Measurements from ENCODE around the gene DEGS1.

Gene DEGS1

GRCh38 chr1:224182866-224183590 lies at the start of gene DEGS1:
Gene DEGS1 (plus strand): TSS chr1:224183240. CDS start chr1:224183337, 97 bp downstream.
- H3K9ac ChIP-seq (ENCODE audit: insufficient read length, low read depth): peak within 1 kb of the TSS; percentile 99
- TF ChIP-seq SUZ12 (IDR thresholded peaks at IDR 0.05; ENCODE audit: extremely low read depth, insufficient read depth, insufficient read length): no peak
- TF ChIP-seq ZNF274 (IDR thresholded peaks at IDR 0.05; ENCODE audit: low read depth, low read length): no peak
- no peak for TF ChIP-seq YY1 (IDR thresholded peaks at IDR 0.05; ENCODE audit: insufficient read depth, insufficient read length)
- peak within 1 kb of the TSS; percentile 97 for H3K4me3 ChIP-seq (ENCODE audit: insufficient read length, low read depth)
- H3K27me3 ChIP-seq (ENCODE audit: insufficient read depth, insufficient read length): no peaks in the 10 kb centered on the region
- peaks cover 30% of the 10 kb centered on the region for H3K36me3 ChIP-seq (ENCODE audit: insufficient read depth, insufficient read length, low read length)
- H3K4me1 ChIP-seq (ENCODE audit: insufficient read depth, insufficient read length): peaks cover 9% of the 10 kb centered on the region
- peaks cover 8% of the 10 kb centered on the region; the same call in 1 of the 2 replicates for H3K9me3 ChIP-seq (ENCODE audit: insufficient read depth, low read length)
- peak; percentile 79 for DNase-seq (ENCODE audit: low read depth, low spot score)

- Histone ChIP-seq H3K4me1 (ENCODE audit: insufficient read depth, insufficient read length) (no peaks in the 10 kb centered on the region), H3K36me3 (ENCODE audit: insufficient read depth, insufficient read length, low read length) (peaks cover 69% of the 10 kb centered on the region), H3K27me3 (ENCODE audit: insufficient read depth, insufficient read length) (no peaks in the 10 kb centered on the region), H3K9me3 (ENCODE audit: insufficient read depth, low read length) (no peaks in the 10 kb centered on the region), H3K4me3 (ENCODE audit: insufficient read length, low read depth) (no peak overlapping the region), H3K9ac (ENCODE audit: insufficient read length, low read depth) (no peak overlapping the region)
- no peak for TF ChIP-seq SUZ12 (IDR thresholded peaks at IDR 0.05; ENCODE audit: extremely low read depth, insufficient read depth, insufficient read length)
- no peak for TF ChIP-seq ZNF274 (IDR thresholded peaks at IDR 0.05; ENCODE audit: low read depth, low read length)
- no peak for DNase-seq (ENCODE audit: low read depth, low spot score)
Measured at GRCh38 chr1:224133741-224134299, 49.2 kb upstream of the DEGS1 start.

GRCh38 chr1:224137518-224137917 lies 45.5 kb upstream of the DEGS1 start:
- DNase-seq (ENCODE audit: low read depth, low spot score): no peak
- Histone ChIP-seq H3K4me3 (ENCODE audit: insufficient read length, low read depth) (no peak overlapping the region), H3K36me3 (ENCODE audit: insufficient read depth, insufficient read length, low read length) (peaks cover 63% of the 10 kb centered on the region), H3K9me3 (ENCODE audit: insufficient read depth, low read length) (no peaks in the 10 kb centered on the region), H3K4me1 (ENCODE audit: insufficient read depth, insufficient read length) (no peaks in the 10 kb centered on the region), H3K27me3 (ENCODE audit: insufficient read depth, insufficient read length) (no peaks in the 10 kb centered on the region), H3K9ac (ENCODE audit: insufficient read length, low read depth) (no peak overlapping the region)
- no peak for TF ChIP-seq ZNF274 (IDR thresholded peaks at IDR 0.05; ENCODE audit: low read depth, low read length)
- no peak for TF ChIP-seq SUZ12 (IDR thresholded peaks at IDR 0.05; ENCODE audit: extremely low read depth, insufficient read depth, insufficient read length)
- TF ChIP-seq YY1 (IDR thresholded peaks at IDR 0.05; ENCODE audit: insufficient read depth, insufficient read length): no peak

- Histone ChIP-seq H3K4me1 (ENCODE audit: insufficient read depth, insufficient read length) (no peaks in the 10 kb centered on the region), H3K36me3 (ENCODE audit: insufficient read depth, insufficient read length, low read length) (peaks cover 59% of the 10 kb centered on the region), H3K9me3 (ENCODE audit: insufficient read depth, low read length) (no peaks in the 10 kb centered on the region), H3K9ac (ENCODE audit: insufficient read length, low read depth) (no peak overlapping the region), H3K4me3 (ENCODE audit: insufficient read length, low read depth) (no peak overlapping the region), H3K27me3 (ENCODE audit: insufficient read depth, insufficient read length) (no peaks in the 10 kb centered on the region)
- TF ChIP-seq ZNF274 (IDR thresholded peaks at IDR 0.05; ENCODE audit: low read depth, low read length) (no peak), SUZ12 (IDR thresholded peaks at IDR 0.05; ENCODE audit: extremely low read depth, insufficient read depth, insufficient read length) (no peak)
- DNase-seq (ENCODE audit: low read depth, low spot score): no peak
Measured at GRCh38 chr1:224138198-224138597, 44.8 kb upstream of the DEGS1 start.

- no peak for TF ChIP-seq YY1 (IDR thresholded peaks at IDR 0.05; ENCODE audit: insufficient read depth, insufficient read length)
- no peak for TF ChIP-seq SUZ12 (IDR thresholded peaks at IDR 0.05; ENCODE audit: extremely low read depth, insufficient read depth, insufficient read length)
- no peak for TF ChIP-seq ZNF274 (IDR thresholded peaks at IDR 0.05; ENCODE audit: low read depth, low read length)
- DNase-seq (ENCODE audit: low read depth, low spot score): no peak
- Histone ChIP-seq H3K9ac (ENCODE audit: insufficient read length, low read depth) (no peak overlapping the region), H3K27me3 (ENCODE audit: insufficient read depth, insufficient read length) (no peaks in the 10 kb centered on the region), H3K36me3 (ENCODE audit: insufficient read depth, insufficient read length, low read length) (peaks cover 37% of the 10 kb centered on the region), H3K4me1 (ENCODE audit: insufficient read depth, insufficient read length) (no peaks in the 10 kb centered on the region), H3K4me3 (ENCODE audit: insufficient read length, low read depth) (no peak overlapping the region), H3K9me3 (ENCODE audit: insufficient read depth, low read length) (no peaks in the 10 kb centered on the region)
Measured at GRCh38 chr1:224141693-224142092, 41.3 kb upstream of the DEGS1 start.

- TF ChIP-seq ZNF274 (IDR thresholded peaks at IDR 0.05; ENCODE audit: low read depth, low read length) (no peak), SUZ12 (IDR thresholded peaks at IDR 0.05; ENCODE audit: extremely low read depth, insufficient read depth, insufficient read length) (no peak), YY1 (IDR thresholded peaks at IDR 0.05; ENCODE audit: insufficient read depth, insufficient read length) (no peak)
Measured at GRCh38 chr1:224149709-224150108, 33.3 kb upstream of the DEGS1 start.

GRCh38 chr1:224151117-224151516 lies 31.9 kb upstream of the DEGS1 start:
- Histone ChIP-seq H3K4me1 (ENCODE audit: insufficient read depth, insufficient read length) (no peaks in the 10 kb centered on the region), H3K27me3 (ENCODE audit: insufficient read depth, insufficient read length) (no peaks in the 10 kb centered on the region), H3K9ac (ENCODE audit: insufficient read length, low read depth) (no peak overlapping the region), H3K4me3 (ENCODE audit: insufficient read length, low read depth) (no peak overlapping the region), H3K9me3 (ENCODE audit: insufficient read depth, low read length) (no peaks in the 10 kb centered on the region), H3K36me3 (ENCODE audit: insufficient read depth, insufficient read length, low read length) (peaks cover 37% of the 10 kb centered on the region)
- TF ChIP-seq YY1 (IDR thresholded peaks at IDR 0.05; ENCODE audit: insufficient read depth, insufficient read length) (no peak), ZNF274 (IDR thresholded peaks at IDR 0.05; ENCODE audit: low read depth, low read length) (no peak), SUZ12 (IDR thresholded peaks at IDR 0.05; ENCODE audit: extremely low read depth, insufficient read depth, insufficient read length) (no peak)
- DNase-seq (ENCODE audit: low read depth, low spot score): no peak

More at GRCh38 chr1:224149709-224150108, 33.3 kb upstream of the DEGS1 start:
- no peak for DNase-seq (ENCODE audit: low read depth, low spot score)
- Histone ChIP-seq H3K9me3 (ENCODE audit: insufficient read depth, low read length) (no peaks in the 10 kb centered on the region), H3K27me3 (ENCODE audit: insufficient read depth, insufficient read length) (no peaks in the 10 kb centered on the region), H3K36me3 (ENCODE audit: insufficient read depth, insufficient read length, low read length) (peaks cover 34% of the 10 kb centered on the region), H3K4me3 (ENCODE audit: insufficient read length, low read depth) (no peak overlapping the region), H3K9ac (ENCODE audit: insufficient read length, low read depth) (no peak overlapping the region), H3K4me1 (ENCODE audit: insufficient read depth, insufficient read length) (no peaks in the 10 kb centered on the region)

Data from NT2/D1 (cell line).